ENCODE data around the gene AIFM2.

- TF ChIP-seq POLR2A (IDR thresholded peaks at IDR 0.05) = no peak
- no peak for TF ChIP-seq POLR2AphosphoS5 (IDR thresholded peaks at IDR 0.05)
Observed at GRCh38 chr10:70164163-70164562, 31.5 kb upstream of the AIFM2 start.
